ENCODE results near the gene SLC25A39.
A peak's percentile ranks its signal among the peaks of the same experiment; 100 is the strongest.

SLC25A39 gene

GRCh38 chr17:44312396-44313104 lies 12.1 kb downstream of the SLC25A39 start:
- DNase-seq (ENCODE audit: low read depth): no peak

- DNase-seq (ENCODE audit: low read depth): no peak
Observed at GRCh38 chr17:44311562-44312181, 13.0 kb downstream of the SLC25A39 start.

GRCh38 chr17:44310609-44311376 lies 13.8 kb downstream of the SLC25A39 start:
- no peak for DNase-seq (ENCODE audit: low read depth)

DNA sequence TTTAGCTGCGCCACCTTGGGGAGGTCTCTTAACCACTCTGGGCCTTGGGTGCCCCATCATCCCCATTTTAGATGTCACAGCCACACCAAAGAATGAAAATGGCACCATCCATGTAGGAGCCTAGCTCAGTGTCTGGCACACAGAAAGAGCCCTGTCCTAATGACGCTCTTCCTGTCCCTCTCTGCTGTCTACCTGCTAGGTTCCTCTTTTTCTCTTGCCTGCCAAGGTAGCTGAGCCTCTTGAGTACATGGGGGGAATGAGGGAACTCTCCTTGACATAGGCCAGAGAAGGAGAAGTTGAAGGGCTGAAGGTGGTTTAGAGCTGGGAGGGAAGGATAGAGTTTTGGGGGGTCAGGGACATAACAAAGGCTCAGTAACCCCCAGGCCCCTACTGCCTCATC lies 14.4 kb downstream of the SLC25A39 start:
- no peak for DNase-seq (ENCODE audit: low read depth)

- DNase-seq (ENCODE audit: low read depth): no peak
Observed at GRCh38 chr17:44309472-44309871, 15.2 kb downstream of the SLC25A39 start.

DNA sequence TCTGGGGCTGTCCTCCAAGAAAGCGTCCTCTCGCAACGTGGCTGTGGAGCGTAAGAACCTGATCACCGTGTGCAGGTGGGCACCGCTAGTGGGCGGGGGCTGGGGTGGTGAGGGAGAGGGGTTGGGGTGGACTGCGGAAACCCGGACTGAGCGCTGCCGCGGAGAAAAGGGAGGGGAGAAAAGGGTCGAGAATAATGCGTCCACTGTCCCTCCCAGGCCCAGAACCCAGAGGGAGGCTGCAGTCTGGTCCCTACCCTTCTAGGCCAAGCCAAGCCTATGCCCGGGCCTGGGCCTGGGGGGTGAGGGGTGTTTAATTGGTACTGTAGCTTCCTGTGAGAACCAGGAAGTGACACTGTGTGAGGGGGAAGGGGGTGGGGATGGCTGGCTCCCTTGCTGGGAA lies 15.8 kb downstream of the SLC25A39 start:
- no peak for DNase-seq (ENCODE audit: low read depth)

- DNase-seq (ENCODE audit: low read depth): peak; percentile 72
Observed at GRCh38 chr17:44308320-44308818, 16.3 kb downstream of the SLC25A39 start, which contains the start of gene RUNDC3A. RUNDC3A (plus strand) TSS chr17:44308601; CDS start chr17:44308833, 232 bp downstream.

GRCh38 chr17:44307387-44308186 lies 17.0 kb downstream of the SLC25A39 start:
- no peak for DNase-seq (ENCODE audit: low read depth)

GRCh38 chr17:44304651-44305050 lies 20.0 kb downstream of the SLC25A39 start:
- DNase-seq (ENCODE audit: low read depth): no peak

DNA sequence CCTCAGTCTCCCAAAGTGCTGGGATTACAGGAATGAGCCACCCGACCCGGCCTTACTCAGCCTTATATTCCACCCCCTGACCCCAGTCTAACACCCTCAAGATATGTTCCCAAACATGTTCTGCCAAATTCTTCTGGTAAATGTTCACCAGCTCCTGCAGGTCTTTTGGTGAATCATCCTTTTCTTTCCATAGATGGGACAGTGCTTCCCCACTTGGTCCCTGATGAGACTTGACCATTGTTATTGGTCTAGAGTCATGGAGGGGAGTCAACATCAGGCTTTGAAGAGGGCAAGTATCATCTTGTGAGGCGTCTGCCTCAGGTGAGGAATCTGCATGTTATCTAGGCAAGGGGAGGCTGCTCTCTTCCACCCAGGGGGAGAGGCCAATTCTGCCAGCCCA lies 26.6 kb downstream of the SLC25A39 start:
- DNase-seq (ENCODE audit: low read depth): no peak

- no peak for DNase-seq (ENCODE audit: low read depth)
Observed at GRCh38 chr17:44293509-44294226, 31.0 kb downstream of the SLC25A39 start.

DNA sequence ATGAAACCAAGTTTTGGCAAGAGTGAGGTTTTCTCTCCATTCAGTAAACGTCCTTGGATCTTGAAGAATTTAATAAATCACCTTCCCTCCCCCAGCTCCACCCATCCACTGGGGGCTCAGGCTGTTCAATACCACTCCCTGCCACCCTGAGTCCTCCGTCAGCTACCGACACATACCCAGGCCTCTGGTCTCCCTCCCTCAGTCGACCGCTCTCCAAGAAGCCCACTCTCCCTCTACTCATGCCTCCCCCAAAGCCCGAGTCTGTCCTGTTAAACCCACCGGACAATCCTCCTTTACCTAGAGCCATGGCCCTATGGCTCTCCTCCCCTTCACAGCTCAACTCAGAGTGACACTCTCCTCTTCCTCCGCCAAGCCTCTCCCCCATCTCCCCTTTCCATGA lies 37.0 kb downstream of the SLC25A39 start:
- no peak for DNase-seq (ENCODE audit: low read depth)

GRCh38 chr17:44284024-44284400 lies 40.6 kb downstream of the SLC25A39 start:
- no peak for DNase-seq (ENCODE audit: low read depth)

- DNase-seq (ENCODE audit: low read depth): no peak
Observed at GRCh38 chr17:44283344-44284023, 41.1 kb downstream of the SLC25A39 start.

DNA sequence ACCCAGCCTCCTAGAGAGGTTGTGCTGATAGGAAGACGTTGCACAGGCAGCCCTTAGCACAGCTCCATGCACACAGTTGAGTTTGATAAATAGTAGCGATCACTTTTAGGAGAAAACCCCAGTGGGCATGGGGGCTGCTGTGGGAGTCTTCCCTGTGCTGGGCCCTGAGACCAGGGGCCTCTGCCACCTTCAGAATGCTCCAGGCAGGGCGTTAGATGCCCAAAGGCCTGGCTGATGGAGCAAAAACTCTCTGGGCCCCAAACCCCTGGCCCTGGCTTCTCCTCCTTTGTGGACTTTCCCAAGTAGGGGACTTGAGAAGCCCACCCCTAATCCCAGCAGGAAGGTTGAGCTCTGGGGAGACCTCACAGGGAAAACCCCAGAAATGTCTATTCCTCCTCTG lies 42.4 kb downstream of the SLC25A39 start:
- no peak for DNase-seq (ENCODE audit: low read depth)

DNA sequence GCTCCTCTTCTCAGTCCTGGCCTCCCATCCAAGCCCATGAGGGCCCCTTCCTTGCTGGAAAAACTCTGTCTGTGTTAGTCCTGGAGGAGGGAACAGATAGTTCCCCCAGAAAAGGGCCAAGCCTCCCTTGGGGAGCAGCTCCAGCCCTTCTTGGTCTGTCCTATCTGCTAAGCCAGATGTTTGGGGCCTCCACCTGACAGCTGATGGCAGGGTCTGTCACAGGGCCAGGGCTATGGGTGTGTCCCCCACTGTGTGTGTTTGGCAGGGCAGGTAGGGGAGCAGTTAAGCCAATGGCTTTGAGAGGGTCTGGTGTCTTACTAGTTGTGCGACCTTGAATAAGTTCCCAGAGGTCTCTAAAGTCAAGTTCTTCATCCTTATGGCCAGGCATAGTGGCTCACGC lies 43.1 kb downstream of the SLC25A39 start:
- DNase-seq (ENCODE audit: low read depth): no peak

- DNase-seq (ENCODE audit: low read depth): no peak
Observed at GRCh38 chr17:44280392-44280937, 44.2 kb downstream of the SLC25A39 start.

GRCh38 chr17:44279666-44280391 lies 44.8 kb downstream of the SLC25A39 start:
- DNase-seq (ENCODE audit: low read depth): no peak

GRCh38 chr17:44279346-44279665 lies 45.3 kb downstream of the SLC25A39 start:
- no peak for DNase-seq (ENCODE audit: low read depth)

DNA sequence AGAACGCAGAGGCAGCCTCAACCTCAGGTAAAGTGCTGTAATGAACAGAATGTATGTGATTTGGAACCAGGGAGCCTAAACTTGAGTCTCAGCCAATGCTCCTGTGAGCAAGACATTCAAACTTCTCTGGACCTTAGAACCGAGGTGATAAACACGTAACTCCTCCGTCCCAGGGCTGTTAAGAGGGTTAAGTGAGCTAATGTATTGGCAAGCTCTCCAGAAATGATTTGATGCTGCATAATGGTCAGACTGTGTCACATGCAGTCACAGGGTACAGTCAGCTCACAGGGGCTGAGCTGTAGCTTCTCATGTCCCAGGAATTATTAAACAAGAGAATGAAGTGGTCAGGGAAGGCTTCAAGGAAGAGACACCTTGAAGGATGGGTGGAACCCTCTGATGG lies 46.6 kb downstream of the SLC25A39 start:
- DNase-seq (ENCODE audit: low read depth): no peak
